Fibroblast of skin of left quadriceps (primary cell): ENCODE measurements around the gene CCZ1B.
"Not testable (repeated sequence)": the region's sequence is repeated elsewhere in the genome, so short reads cannot be mapped to it uniquely, and the experiment has no call there.

ENCODE experiments used
- DNase-seq, 2 experiments: peaks; one replicate each; pipeline ENCODE4 v3.0.0-alpha.2; 2013; ENCODE audit warnings: low read depth in 2 of 2

The CCZ1B gene

DNA sequence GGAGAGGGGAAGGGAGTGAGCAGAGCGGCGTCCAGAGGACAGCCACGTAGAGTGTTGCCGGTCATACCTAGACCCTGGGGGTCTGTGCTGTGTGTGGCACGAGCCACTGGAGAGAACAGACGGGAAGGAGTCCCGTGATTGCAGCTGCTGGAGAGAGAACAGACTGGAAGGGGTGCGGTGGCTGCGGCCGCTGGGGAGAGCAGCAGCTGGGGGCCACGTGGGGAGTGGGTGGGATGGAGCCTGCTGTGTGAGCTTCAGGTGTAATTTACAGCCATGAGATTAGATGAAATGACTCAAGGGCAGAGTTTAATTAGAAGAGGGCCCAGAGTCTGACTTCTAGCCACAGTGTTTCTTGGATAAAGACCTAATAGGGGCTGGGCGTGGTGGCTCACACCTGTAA is 76.7 kb downstream of the CCZ1B start:
- not testable (repeated sequence) for DNase-seq
